ENCODE results near the gene PRKCH. TPM values are rescaled to one million over a fixed set of nuclear protein-coding genes. Genes with fewer than 3 reads are reported as not detected.

PRKCH gene
- total and polyA plus RNA-seq, 9 of the 15 experiments (the other 6 are each of a cell fraction or from before 2014, with no cell fraction given), result 0.61 to 4.4 (median 4.0) TPM

DNA sequence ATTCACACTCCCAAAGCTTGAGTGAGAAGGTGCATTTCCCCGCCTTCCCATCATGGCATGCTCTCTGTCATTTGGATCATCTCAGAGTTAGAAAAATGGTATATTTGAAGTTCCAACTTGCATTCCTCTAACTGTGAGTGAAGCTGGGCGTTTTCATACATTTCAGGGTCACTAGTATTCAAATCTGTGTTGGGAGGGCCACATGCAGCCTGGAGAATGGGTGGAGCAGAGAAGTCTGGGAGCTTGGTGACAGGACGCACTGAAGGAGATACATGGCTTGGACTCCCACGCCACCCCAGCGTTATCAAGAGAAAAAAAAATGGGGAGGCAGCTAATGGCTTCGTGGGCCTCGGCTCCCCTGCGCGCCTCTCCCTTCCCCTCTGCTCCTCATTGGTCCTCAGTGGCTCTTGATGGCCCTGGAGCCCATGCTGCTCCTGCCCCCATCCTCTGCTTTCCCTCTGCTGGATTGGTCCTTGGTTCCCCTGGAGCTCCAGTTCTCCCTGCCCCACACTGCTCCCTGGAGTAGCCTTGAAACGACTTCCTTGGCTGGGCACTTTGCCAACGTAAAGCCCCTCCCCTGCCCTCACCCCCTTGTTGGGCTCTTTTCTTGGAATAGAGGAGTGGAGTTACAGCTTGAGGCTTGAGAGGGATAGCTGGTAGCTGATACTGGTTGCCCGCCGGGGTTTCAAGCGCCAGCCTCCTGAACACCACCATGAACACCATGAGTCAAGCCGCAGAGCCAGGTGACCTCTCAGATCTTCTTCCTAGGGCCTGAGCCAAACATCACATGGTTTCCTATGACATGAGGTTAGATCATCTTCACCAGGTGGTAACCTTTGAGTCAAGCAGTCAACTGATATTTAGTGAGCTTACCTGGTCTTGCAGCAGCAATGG lies 139.6 kb downstream of the PRKCH start:
- Histone ChIP-seq H3K4me2 (ENCODE audit: insufficient read depth, low read length) (no peak overlapping the region), H3K9me1 (ENCODE audit: control insufficient read depth, insufficient read depth, low read length) (no peaks in the 10 kb centered on the region), H3K79me2 (ENCODE audit: control insufficient read depth, insufficient read depth, low read length) (no peaks in the 10 kb centered on the region), H3K4me3 (no peak overlapping the region), H2AFZ (ENCODE audit: low read depth, low read length) (no peak overlapping the region), H3K9ac (ENCODE audit: insufficient read depth in 1 of 2, low read depth in 2 of 2, low read length in 2 of 2) (peak overlapping the region in 1 of 2 experiments; percentile 31; a peak in 1 of 4 replicates), H3K9me3 (replicated peaks; ENCODE audit: control insufficient read depth, insufficient read depth, low read depth, low read length) (no peaks in the 10 kb centered on the region), H3K36me3 (ENCODE audit: control insufficient read depth, insufficient read depth, low read length) (no peaks in the 10 kb centered on the region), H3K4me1 (replicated peaks in 1 of 2; ENCODE audit: control insufficient read depth in 2 of 2, insufficient read depth in 2 of 2, low read length in 2 of 2) (peaks cover 4 to 19% of the 10 kb centered on the region in 2 experiments; a peak in 4 of 5 replicates), H3K27ac (ENCODE audit: extremely low read depth, low read depth, low read length) (no peak overlapping the region), H3K27me3 (ENCODE audit: control insufficient read depth in 2 of 2, insufficient read depth in 2 of 2, low read length in 2 of 2) (no peaks in the 10 kb centered on the region), H4K20me1 (replicated peaks; ENCODE audit: control insufficient read depth, insufficient read depth, low read length) (no peaks in the 10 kb centered on the region; the same call in 1 of the 2 replicates)
- intact Hi-C loops (cut with micrococcal nuclease), result loop anchor here (1.0 to 5.0 kb wide), 4 partner anchors 270 to 666 kb away; no protein-coding TSS in a partner anchor
- ChIA-PET CTCF (ENCODE audit: low intra/inter-chr PET ratio) (interaction anchor here (0.9 to 3.2 kb wide), 4 partner anchors 10 to 377 kb away, joined by 3 to 22 read pairs (median 8); no protein-coding TSS in a partner anchor), POLR2A (interaction anchor here (0.7 kb wide), 1 partner anchor 201 kb away, joined by 4 read pairs; no protein-coding TSS in a partner anchor)
- DNase-seq (ENCODE audit: extremely low read depth in 1 of 4, low spot score in 3 of 4) (peak; percentile 12 to 34 (median 12)), ATAC-seq (peak; percentile 33; the same call in 2 of the 3 replicates), FAIRE-seq (no peak)
- no TSS peak for BruUV-seq (replicated peaks)
- WGBS (ENCODE audit: insufficient coverage, low coverage, missing lambda C conversion rate), result 8% methylated on average over 10 of the region's 15 CpGs
- in situ Hi-C loops (cut with MboI), result loop anchor here (10.0 kb wide), 1 partner anchor 274 kb away; no protein-coding TSS in a partner anchor
- TF ChIP-seq, protein P1, sequence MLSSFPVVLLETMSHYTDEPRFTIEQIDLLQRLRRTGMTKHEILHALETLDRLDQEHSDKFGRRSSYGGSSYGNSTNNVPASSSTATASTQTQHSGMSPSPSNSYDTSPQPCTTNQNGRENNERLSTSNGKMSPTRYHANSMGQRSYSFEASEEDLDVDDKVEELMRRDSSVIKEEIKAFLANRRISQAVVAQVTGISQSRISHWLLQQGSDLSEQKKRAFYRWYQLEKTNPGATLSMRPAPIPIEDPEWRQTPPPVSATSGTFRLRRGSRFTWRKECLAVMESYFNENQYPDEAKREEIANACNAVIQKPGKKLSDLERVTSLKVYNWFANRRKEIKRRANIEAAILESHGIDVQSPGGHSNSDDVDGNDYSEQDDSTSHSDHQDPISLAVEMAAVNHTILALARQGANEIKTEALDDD (IDR thresholded peaks at IDR 0.05), result no peak
- TF ChIP-seq NFIC (IDR thresholded peaks at IDR 0.05), result peak; percentile 67
- TF ChIP-seq, protein P2, sequence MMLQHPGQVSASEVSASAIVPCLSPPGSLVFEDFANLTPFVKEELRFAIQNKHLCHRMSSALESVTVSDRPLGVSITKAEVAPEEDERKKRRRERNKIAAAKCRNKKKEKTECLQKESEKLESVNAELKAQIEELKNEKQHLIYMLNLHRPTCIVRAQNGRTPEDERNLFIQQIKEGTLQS (IDR thresholded peaks at IDR 0.05), result 0 out of 2 replicates have a peak, but pooled peaks have one; percentile 17
- TF ChIP-seq, protein P2 (CRISPR knock-in tag; conservative IDR thresholded peaks at IDR 0.05), result no peak
- TF ChIP-seq, protein P3, sequence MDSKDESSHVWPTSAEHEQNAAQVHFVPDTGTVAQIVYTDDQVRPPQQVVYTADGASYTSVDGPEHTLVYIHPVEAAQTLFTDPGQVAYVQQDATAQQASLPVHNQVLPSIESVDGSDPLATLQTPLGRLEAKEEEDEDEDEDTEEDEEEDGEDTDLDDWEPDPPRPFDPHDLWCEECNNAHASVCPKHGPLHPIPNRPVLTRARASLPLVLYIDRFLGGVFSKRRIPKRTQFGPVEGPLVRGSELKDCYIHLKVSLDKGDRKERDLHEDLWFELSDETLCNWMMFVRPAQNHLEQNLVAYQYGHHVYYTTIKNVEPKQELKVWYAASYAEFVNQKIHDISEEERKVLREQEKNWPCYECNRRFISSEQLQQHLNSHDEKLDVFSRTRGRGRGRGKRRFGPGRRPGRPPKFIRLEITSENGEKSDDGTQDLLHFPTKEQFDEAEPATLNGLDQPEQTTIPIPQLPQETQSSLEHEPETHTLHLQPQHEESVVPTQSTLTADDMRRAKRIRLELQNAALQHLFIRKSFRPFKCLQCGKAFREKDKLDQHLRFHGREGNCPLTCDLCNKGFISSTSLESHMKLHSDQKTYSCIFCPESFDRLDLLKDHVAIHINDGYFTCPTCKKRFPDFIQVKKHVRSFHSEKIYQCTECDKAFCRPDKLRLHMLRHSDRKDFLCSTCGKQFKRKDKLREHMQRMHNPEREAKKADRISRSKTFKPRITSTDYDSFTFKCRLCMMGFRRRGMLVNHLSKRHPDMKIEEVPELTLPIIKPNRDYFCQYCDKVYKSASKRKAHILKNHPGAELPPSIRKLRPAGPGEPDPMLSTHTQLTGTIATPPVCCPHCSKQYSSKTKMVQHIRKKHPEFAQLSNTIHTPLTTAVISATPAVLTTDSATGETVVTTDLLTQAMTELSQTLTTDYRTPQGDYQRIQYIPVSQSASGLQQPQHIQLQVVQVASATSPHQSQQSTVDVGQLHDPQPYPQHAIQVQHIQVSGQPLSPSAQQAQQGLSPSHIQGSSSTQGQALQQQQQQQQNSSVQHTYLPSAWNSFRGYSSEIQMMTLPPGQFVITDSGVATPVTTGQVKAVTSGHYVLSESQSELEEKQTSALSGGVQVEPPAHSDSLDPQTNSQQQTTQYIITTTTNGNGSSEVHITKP (IDR thresholded peaks at IDR 0.05; ENCODE audit: partially characterized antibody), result peak; percentile 27
- no peak for TF ChIP-seq NR2C2 (CRISPR knock-in tag; IDR thresholded peaks at IDR 0.05)
- TF ChIP-seq NR2C2 (tag; IDR thresholded peaks at IDR 0.05), result peak; percentile 65; the same call in 1 of the 2 replicates
- TF ChIP-seq, protein P4, sequence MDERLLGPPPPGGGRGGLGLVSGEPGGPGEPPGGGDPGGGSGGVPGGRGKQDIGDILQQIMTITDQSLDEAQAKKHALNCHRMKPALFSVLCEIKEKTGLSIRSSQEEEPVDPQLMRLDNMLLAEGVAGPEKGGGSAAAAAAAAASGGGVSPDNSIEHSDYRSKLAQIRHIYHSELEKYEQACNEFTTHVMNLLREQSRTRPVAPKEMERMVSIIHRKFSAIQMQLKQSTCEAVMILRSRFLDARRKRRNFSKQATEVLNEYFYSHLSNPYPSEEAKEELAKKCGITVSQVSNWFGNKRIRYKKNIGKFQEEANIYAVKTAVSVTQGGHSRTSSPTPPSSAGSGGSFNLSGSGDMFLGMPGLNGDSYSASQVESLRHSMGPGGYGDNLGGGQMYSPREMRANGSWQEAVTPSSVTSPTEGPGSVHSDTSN (CRISPR knock-in tag; IDR thresholded peaks at IDR 0.05; ENCODE audit: low read depth), result no peak
- TF ChIP-seq, protein P4 (tag; conservative IDR thresholded peaks at IDR 0.05; ENCODE audit: low read depth), result 0 out of 2 replicates have a peak, but pooled peaks have one; percentile 39
- TF ChIP-seq ELF1 (tag; IDR thresholded peaks at IDR 0.05), result no peak
